Bronchial epithelial cell (primary cell): Measurements from ENCODE around the gene ABCA13. TPM values are rescaled to one million over a fixed set of nuclear protein-coding genes. Genes with fewer than 3 reads are reported as not detected.

Experiments
- DNase-seq: peaks from one replicate; pipeline ENCODE4 v3.0.0-alpha.2; 2010; ENCODE audit warnings: low read depth
- FAIRE-seq: peaks from 2 replicates; lab custom pipeline; 2011; peaks lifted over from hg19 to GRCh38; lab: Jason Lieb, UNC
- H3K27me3 ChIP-seq: 2 replicates; pipeline ENCODE4 v1.5.1; 2011; ENCODE audit warnings: low read length; ENCODE audit not compliant: control insufficient read depth, insufficient read depth
- H3K36me3 ChIP-seq: 2 replicates; pipeline ENCODE4 v1.5.1; 2011; ENCODE audit warnings: low read length; ENCODE audit not compliant: control insufficient read depth, insufficient read depth
- H3K4me3 ChIP-seq: 2 replicates; pipeline ENCODE4 v1.5.1; 2011; ENCODE audit warnings: mild to moderate bottlenecking, low read depth, low read length, control low read depth
- CTCF ChIP-seq: IDR thresholded peaks from 2 replicates; pipeline ENCODE4 v1.5.1; 2011; ENCODE audit warnings: mild to moderate bottlenecking, moderate library complexity, low read length, control low read depth, inconsistent platforms; ENCODE audit not compliant: insufficient read depth, severe bottlenecking
- total RNA-seq: library from RNA; depleted of rRNA; stranded (reverse); fragments of >200 nt; gene quantifications from 2 replicates; pipeline ENCODE4 v1.2.1, GENCODE V29; 2014

The ABCA13 gene
- total RNA-seq, 1 donor from 2014 or later, result 0.79 TPM

GRCh38 chr7:48347230-48347825 lies 176.1 kb downstream of the ABCA13 start:
- Histone ChIP-seq H3K36me3 (no peaks in the 10 kb centered on the region), H3K4me3 (no peak overlapping the region), H3K27me3 (no peaks in the 10 kb centered on the region)
- DNase-seq (no peak), FAIRE-seq (no peak)
- TF ChIP-seq CTCF, result no peak

- FAIRE-seq, result no peak
- no peaks in the 10 kb centered on the region for H3K27me3 ChIP-seq
- H3K4me3 ChIP-seq, result no peak overlapping the region
- no peaks in the 10 kb centered on the region for H3K36me3 ChIP-seq
- no peak for TF ChIP-seq CTCF
- no peak for DNase-seq
Observed at GRCh38 chr7:48350515-48350914, 179.3 kb downstream of the ABCA13 start.

GRCh38 chr7:48351900-48352299 lies 180.6 kb downstream of the ABCA13 start:
- peak; percentile 12 for DNase-seq
- H3K27me3 ChIP-seq, result no peaks in the 10 kb centered on the region
- TF ChIP-seq CTCF, result no peak
- H3K36me3 ChIP-seq, result no peaks in the 10 kb centered on the region
- FAIRE-seq, result no peak
- H3K4me3 ChIP-seq, result no peak overlapping the region

GRCh38 chr7:48355346-48355745 lies 184.1 kb downstream of the ABCA13 start:
- FAIRE-seq (no peak), DNase-seq (no peak)
- Histone ChIP-seq H3K36me3 (no peaks in the 10 kb centered on the region), H3K4me3 (no peak overlapping the region), H3K27me3 (no peaks in the 10 kb centered on the region)
- no peak for TF ChIP-seq CTCF

- H3K36me3 ChIP-seq, result no peaks in the 10 kb centered on the region
- FAIRE-seq, result no peak
- TF ChIP-seq CTCF, result no peak
- H3K4me3 ChIP-seq, result no peak overlapping the region
- no peaks in the 10 kb centered on the region for H3K27me3 ChIP-seq
- DNase-seq, result peak; percentile 86
Observed at GRCh38 chr7:48360574-48360973, 189.3 kb downstream of the ABCA13 start.

- Histone ChIP-seq H3K4me3 (no peak overlapping the region), H3K36me3 (no peaks in the 10 kb centered on the region), H3K27me3 (no peaks in the 10 kb centered on the region)
- no peak for TF ChIP-seq CTCF
- FAIRE-seq (no peak), DNase-seq (no peak)
Observed at GRCh38 chr7:48363174-48363573, 191.9 kb downstream of the ABCA13 start.
